ENCODE data around the gene FRYL. TPM values are rescaled to one million over a fixed set of nuclear protein-coding genes. Genes with fewer than 3 reads are reported as not detected.

Gene FRYL
- total and polyA plus RNA-seq, 2 of the 13 experiments (the other 11 are each of a cell fraction or from before 2014, with no cell fraction given) = 9.7 to 19.6 TPM

DNA sequence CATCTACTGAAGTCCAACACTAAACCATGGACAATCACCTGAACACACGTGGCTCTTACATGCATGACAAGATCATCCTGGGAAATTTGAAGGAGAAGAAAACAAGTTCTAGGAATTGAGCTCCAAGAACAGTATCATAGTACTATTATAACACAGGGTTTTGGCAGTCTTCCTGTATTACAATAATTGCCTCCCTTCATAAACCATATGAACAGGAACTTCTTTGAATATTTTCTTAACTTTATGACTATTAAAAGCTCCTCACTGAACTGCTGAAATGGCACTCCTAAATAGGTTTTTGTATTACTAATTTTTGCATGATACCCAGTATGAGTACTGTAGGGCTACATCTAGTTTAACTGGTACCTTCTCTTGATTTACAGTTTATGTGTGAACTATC, 160.0 kb downstream of the FRYL start:
- no peaks in the 10 kb centered on the region for H3K79me2 ChIP-seq (ENCODE audit: insufficient read depth, low read length)
- POLR2A ChIA-PET = no interaction called here
- no peaks in the 10 kb centered on the region for H3K9me3 ChIP-seq (ENCODE audit: low read length)
- H3K4me2 ChIP-seq (ENCODE audit: low read depth, low read length) = no peak overlapping the region
- H2AFZ ChIP-seq (ENCODE audit: low read length) = no peak overlapping the region
- H3K27ac ChIP-seq (ENCODE audit: extremely low read length, insufficient read depth, low read length) = no peak overlapping the region
- H3K4me1 ChIP-seq (ENCODE audit: insufficient read depth, low read length) = peaks cover 16% of the 10 kb centered on the region
- CTCF ChIA-PET (ENCODE audit: low intra/inter-chr PET ratio, low total read pairs) = no interaction called here
- H3K4me3 ChIP-seq (replicated peaks in 1 of 3; ENCODE audit: insufficient read depth in 1 of 3, low read depth in 2 of 3, low read length in 3 of 3) = no peak overlapping the region
- peaks cover 2 to 11% of the 10 kb centered on the region in 2 experiments; a peak in 3 of 5 replicates for H3K36me3 ChIP-seq (replicated peaks in 1 of 2; ENCODE audit: control insufficient read depth in 1 of 2, insufficient read depth in 2 of 2, low read length in 2 of 2)
- H3K9ac ChIP-seq (ENCODE audit: insufficient read depth, low read depth, low read length) = no peak overlapping the region
- in situ Hi-C loops (cut with HindIII; ENCODE audit: extremely low pct_ligation_motif_present, low pct_unique_long_range_greater_than_20kb) = no loop called here
- DNase-seq (ENCODE audit: low spot score) = no peak
- H4K20me1 ChIP-seq (ENCODE audit: insufficient read depth, low read length) = 0 out of 2 replicates have a peak, but pooled peaks cover 6% of the 10 kb centered on the region
- no TSS peak for BruUV-seq (replicated peaks)
- FAIRE-seq = no peak
- intact Hi-C loops (cut with micrococcal nuclease; ENCODE audit: unreplicated experiment) = loop anchor here (5.0 kb wide), 1 partner anchor 162 kb away; the partner anchor contains the start of gene FRYL
- no peak for ATAC-seq
- no peaks in the 10 kb centered on the region for H3K27me3 ChIP-seq (ENCODE audit: control insufficient read depth in 1 of 2, insufficient read depth in 2 of 2, low read length in 2 of 2)
- 93% methylated on average over 1 of the region's 1 CpG for WGBS (ENCODE audit: low lambda C conversion rate)
- TF ChIP-seq, protein P1, sequence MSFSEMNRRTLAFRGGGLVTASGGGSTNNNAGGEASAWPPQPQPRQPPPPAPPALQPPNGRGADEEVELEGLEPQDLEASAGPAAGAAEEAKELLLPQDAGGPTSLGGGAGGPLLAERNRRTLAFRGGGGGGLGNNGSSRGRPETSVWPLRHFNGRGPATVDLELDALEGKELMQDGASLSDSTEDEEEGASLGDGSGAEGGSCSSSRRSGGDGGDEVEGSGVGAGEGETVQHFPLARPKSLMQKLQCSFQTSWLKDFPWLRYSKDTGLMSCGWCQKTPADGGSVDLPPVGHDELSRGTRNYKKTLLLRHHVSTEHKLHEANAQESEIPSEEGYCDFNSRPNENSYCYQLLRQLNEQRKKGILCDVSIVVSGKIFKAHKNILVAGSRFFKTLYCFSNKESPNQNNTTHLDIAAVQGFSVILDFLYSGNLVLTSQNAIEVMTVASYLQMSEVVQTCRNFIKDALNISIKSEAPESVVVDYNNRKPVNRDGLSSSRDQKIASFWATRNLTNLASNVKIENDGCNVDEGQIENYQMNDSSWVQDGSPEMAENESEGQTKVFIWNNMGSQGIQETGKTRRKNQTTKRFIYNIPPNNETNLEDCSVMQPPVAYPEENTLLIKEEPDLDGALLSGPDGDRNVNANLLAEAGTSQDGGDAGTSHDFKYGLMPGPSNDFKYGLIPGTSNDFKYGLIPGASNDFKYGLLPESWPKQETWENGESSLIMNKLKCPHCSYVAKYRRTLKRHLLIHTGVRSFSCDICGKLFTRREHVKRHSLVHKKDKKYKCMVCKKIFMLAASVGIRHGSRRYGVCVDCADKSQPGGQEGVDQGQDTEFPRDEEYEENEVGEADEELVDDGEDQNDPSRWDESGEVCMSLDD (CRISPR knock-in tag; IDR thresholded peaks at IDR 0.05; ENCODE audit: borderline replicate concordance) = no peak
- TF ChIP-seq GZF1 (CRISPR knock-in tag; IDR thresholded peaks at IDR 0.05) (no peak), MBNL3 (CRISPR knock-in tag; conservative IDR thresholded peaks at IDR 0.05) (no peak), RBAK (CRISPR knock-in tag; IDR thresholded peaks at IDR 0.05) (no peak), ZNF24 (IDR thresholded peaks at IDR 0.05) (no peak), ETV5 (CRISPR knock-in tag; IDR thresholded peaks at IDR 0.05; ENCODE audit: borderline replicate concordance) (no peak), ZMAT3 (CRISPR knock-in tag; conservative IDR thresholded peaks at IDR 0.05) (no peak), CHCHD3 (CRISPR knock-in tag; IDR thresholded peaks at IDR 0.05) (no peak), ZNF878 (CRISPR knock-in tag; IDR thresholded peaks at IDR 0.05) (no peak), ZNF75D (CRISPR knock-in tag; IDR thresholded peaks at IDR 0.05; ENCODE audit: borderline replicate concordance) (no peak)
- TF ChIP-seq, protein P2, sequence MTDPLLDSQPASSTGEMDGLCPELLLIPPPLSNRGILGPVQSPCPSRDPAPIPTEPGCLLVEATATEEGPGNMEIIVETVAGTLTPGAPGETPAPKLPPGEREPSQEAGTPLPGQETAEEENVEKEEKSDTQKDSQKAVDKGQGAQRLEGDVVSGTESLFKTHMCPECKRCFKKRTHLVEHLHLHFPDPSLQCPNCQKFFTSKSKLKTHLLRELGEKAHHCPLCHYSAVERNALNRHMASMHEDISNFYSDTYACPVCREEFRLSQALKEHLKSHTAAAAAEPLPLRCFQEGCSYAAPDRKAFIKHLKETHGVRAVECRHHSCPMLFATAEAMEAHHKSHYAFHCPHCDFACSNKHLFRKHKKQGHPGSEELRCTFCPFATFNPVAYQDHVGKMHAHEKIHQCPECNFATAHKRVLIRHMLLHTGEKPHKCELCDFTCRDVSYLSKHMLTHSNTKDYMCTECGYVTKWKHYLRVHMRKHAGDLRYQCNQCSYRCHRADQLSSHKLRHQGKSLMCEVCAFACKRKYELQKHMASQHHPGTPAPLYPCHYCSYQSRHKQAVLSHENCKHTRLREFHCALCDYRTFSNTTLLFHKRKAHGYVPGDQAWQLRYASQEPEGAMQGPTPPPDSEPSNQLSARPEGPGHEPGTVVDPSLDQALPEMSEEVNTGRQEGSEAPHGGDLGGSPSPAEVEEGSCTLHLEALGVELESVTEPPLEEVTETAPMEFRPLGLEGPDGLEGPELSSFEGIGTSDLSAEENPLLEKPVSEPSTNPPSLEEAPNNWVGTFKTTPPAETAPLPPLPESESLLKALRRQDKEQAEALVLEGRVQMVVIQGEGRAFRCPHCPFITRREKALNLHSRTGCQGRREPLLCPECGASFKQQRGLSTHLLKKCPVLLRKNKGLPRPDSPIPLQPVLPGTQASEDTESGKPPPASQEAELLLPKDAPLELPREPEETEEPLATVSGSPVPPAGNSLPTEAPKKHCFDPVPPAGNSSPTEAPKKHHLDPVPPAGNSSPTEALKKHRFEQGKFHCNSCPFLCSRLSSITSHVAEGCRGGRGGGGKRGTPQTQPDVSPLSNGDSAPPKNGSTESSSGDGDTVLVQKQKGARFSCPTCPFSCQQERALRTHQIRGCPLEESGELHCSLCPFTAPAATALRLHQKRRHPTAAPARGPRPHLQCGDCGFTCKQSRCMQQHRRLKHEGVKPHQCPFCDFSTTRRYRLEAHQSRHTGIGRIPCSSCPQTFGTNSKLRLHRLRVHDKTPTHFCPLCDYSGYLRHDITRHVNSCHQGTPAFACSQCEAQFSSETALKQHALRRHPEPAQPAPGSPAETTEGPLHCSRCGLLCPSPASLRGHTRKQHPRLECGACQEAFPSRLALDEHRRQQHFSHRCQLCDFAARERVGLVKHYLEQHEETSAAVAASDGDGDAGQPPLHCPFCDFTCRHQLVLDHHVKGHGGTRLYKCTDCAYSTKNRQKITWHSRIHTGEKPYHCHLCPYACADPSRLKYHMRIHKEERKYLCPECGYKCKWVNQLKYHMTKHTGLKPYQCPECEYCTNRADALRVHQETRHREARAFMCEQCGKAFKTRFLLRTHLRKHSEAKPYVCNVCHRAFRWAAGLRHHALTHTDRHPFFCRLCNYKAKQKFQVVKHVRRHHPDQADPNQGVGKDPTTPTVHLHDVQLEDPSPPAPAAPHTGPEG (CRISPR knock-in tag; IDR thresholded peaks at IDR 0.05) = no peak
- TF ChIP-seq, protein P3, sequence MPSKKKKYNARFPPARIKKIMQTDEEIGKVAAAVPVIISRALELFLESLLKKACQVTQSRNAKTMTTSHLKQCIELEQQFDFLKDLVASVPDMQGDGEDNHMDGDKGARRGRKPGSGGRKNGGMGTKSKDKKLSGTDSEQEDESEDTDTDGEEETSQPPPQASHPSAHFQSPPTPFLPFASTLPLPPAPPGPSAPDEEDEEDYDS (CRISPR knock-in tag; IDR thresholded peaks at IDR 0.05) = no peak
- TF ChIP-seq, protein P4, sequence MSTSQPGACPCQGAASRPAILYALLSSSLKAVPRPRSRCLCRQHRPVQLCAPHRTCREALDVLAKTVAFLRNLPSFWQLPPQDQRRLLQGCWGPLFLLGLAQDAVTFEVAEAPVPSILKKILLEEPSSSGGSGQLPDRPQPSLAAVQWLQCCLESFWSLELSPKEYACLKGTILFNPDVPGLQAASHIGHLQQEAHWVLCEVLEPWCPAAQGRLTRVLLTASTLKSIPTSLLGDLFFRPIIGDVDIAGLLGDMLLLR (CRISPR knock-in tag; IDR thresholded peaks at IDR 0.05) = no peak

Measured in HepG2 (cell line).